C4-2B (cell line): ENCODE data around the gene ZBTB8B.

Experiments used
- CTCF ChIP-seq: fragments of 450-650 bp; conservative IDR thresholded peaks from 2 replicates; pipeline ENCODE4 v1.5.1; 2017; ENCODE audit warnings: mild to moderate bottlenecking
- ZFX ChIP-seq: fragments of 450-650 bp; IDR thresholded peaks from 2 replicates; pipeline ENCODE4 v1.6.1; 2017

DNA sequence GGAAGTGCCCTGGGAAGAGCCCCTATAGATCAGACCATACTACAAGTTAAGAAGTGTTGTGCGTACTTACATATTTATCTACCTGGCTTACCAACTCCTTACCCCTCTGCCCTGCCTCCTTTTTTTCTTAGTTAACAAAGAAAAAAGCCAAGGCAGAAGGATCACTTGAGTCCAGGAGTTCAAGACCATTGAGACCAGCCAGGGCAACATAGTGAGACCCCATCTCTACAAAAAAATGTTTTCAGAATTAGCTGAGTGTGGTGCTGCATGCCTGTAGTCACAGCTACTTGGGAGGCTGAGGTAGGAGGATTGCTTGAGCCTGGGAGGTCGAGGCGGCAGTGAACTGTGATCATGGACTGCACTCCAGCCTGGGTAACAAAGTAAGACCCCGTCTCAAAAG is 1.9 kb downstream of the ZBTB8B start:
- TF ChIP-seq CTCF (no peak), ZFX (no peak)
